Ishikawa (cell line): ENCODE data around the gene RAD51C.

Experiments used
- CEBPB ChIP-seq: IDR thresholded peaks from 2 replicates; pipeline ENCODE4 v1.6.1; 2012
- CREB1 ChIP-seq: IDR thresholded peaks from 2 replicates; pipeline ENCODE4 v1.6.1; 2012; ENCODE audit warnings: low read depth
- EGR1 ChIP-seq: IDR thresholded peaks from 2 replicates; pipeline ENCODE4 v1.6.1; 2012
- EP300 ChIP-seq: IDR thresholded peaks from 2 replicates; pipeline ENCODE4 v1.6.1; 2012; ENCODE audit warnings: borderline replicate concordance
- FOXM1 ChIP-seq: IDR thresholded peaks from 2 replicates; pipeline ENCODE4 v1.6.1; 2012; ENCODE audit warnings: low read depth, borderline replicate concordance
- MAX ChIP-seq: IDR thresholded peaks from 2 replicates; pipeline ENCODE4 v1.6.1; 2012
- NFIC ChIP-seq: IDR thresholded peaks from 2 replicates; pipeline ENCODE4 v1.6.1; 2012
- RAD21 ChIP-seq: IDR thresholded peaks from 2 replicates; pipeline ENCODE4 v1.6.1; 2012; ENCODE audit warnings: low read depth
- REST ChIP-seq: IDR thresholded peaks from 2 replicates; pipeline ENCODE4 v1.6.1; 2012; ENCODE audit warnings: low read depth, mild to moderate bottlenecking
- TAF1 ChIP-seq: IDR thresholded peaks from 2 replicates; pipeline ENCODE4 v1.6.1; 2012; ENCODE audit warnings: low read depth, mild to moderate bottlenecking
- TCF12 ChIP-seq: IDR thresholded peaks from 2 replicates; pipeline ENCODE4 v1.6.1; 2012; ENCODE audit warnings: low read depth
- TEAD4 ChIP-seq: IDR thresholded peaks from 2 replicates; pipeline ENCODE4 v1.6.1; 2012
- USF1 ChIP-seq: IDR thresholded peaks from 2 replicates; pipeline ENCODE4 v1.6.1; 2012
- YY1 ChIP-seq: IDR thresholded peaks from 2 replicates; pipeline ENCODE4 v1.6.1; 2012; ENCODE audit warnings: low read depth
- ZBTB7A ChIP-seq: IDR thresholded peaks from 2 replicates; pipeline ENCODE4 v1.6.1; 2012; ENCODE audit warnings: low read depth

RAD51C gene

GRCh38 chr17:58660621-58661020, 31.8 kb upstream of the RAD51C start:
- TF ChIP-seq MAX = no peak
- no peak for TF ChIP-seq NFIC
- TF ChIP-seq RAD21 = no peak
- no peak for TF ChIP-seq ZBTB7A
- TF ChIP-seq REST = no peak
- no peak for TF ChIP-seq CEBPB
- TF ChIP-seq EGR1 = no peak
- no peak for TF ChIP-seq FOXM1
- TF ChIP-seq EP300 = no peak
- no peak for TF ChIP-seq CREB1
- TF ChIP-seq USF1 = no peak
- no peak for TF ChIP-seq TAF1
- no peak for TF ChIP-seq TEAD4
- TF ChIP-seq YY1 = no peak
- TF ChIP-seq TCF12 = no peak

GRCh38 chr17:58661499-58661898, 30.9 kb upstream of the RAD51C start:
- TF ChIP-seq EGR1 (no peak), CREB1 (no peak), NFIC (no peak), ZBTB7A (no peak), TEAD4 (no peak), TAF1 (no peak), CEBPB (no peak), FOXM1 (no peak), RAD21 (no peak), TCF12 (no peak), EP300 (no peak)

- TF ChIP-seq ZBTB7A (no peak), EP300 (no peak)
Observed at GRCh38 chr17:58664302-58664701, 28.1 kb upstream of the RAD51C start.

GRCh38 chr17:58665946-58666857, 26.2 kb upstream of the RAD51C start:
- no peak for TF ChIP-seq RAD21
- no peak for TF ChIP-seq FOXM1
- TF ChIP-seq REST = no peak
- TF ChIP-seq MAX = no peak
- no peak for TF ChIP-seq YY1
- no peak for TF ChIP-seq EGR1
- no peak for TF ChIP-seq TCF12
- no peak for TF ChIP-seq CREB1
- no peak for TF ChIP-seq CEBPB
- TF ChIP-seq USF1 = no peak

GRCh38 chr17:58666858-58667267, 25.5 kb upstream of the RAD51C start:
- TF ChIP-seq YY1 (no peak), EGR1 (no peak), ZBTB7A (no peak), CREB1 (no peak), EP300 (no peak), TEAD4 (no peak), FOXM1 (no peak), CEBPB (no peak), TCF12 (no peak), RAD21 (no peak), TAF1 (no peak)
